Anterior cingulate cortex (tissue), 58 donors: ENCODE measurements around the gene GDNF.

Source experiments
- DNase-seq, 58 donors: peaks; one replicate each; lab custom pipeline; 2025; lab: John Stamatoyannopoulos, UW

The GDNF gene

DNA sequence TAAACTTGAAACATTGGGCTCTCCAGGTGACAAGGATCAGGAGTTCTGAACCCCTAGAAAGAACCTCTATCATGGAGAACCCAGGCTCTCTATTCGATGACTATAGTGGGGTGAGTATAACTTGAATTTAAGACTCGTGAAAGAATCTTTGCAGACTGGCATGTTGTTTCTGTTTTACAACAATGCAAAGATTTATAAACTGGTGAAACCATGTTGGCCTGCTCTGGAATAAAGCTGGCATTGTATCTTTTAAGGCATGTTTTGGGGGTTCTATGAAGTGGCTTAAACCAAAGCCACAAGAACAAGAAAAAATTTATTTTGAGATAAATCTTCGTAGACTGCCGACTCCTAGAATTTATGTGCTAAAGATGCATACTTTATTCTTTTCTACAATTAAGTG, 9.8 kb upstream of the GDNF start:
- no peak for DNase-seq

DNA sequence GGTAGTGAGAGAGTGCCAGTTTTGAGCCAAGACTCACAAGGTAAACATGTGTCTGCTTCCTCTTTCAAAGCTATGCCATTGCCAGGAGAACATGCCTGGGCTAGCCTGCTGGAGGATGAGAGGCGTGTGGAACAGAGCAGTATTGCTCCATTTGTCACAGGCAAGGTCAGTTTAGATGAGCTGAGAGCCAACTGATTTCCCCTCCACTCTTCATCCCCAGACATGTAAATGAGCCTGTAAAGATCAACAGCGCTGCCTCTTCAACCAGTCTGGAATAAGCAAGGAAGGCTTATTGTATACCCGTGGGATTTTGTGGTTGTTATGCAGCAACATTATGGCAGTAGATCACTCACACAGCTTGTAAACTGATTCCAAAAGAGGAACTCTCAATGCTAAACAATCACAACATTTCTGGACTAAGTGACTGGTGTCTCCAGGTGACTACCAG, 8.2 kb upstream of the GDNF start:
- no peak for DNase-seq

DNA sequence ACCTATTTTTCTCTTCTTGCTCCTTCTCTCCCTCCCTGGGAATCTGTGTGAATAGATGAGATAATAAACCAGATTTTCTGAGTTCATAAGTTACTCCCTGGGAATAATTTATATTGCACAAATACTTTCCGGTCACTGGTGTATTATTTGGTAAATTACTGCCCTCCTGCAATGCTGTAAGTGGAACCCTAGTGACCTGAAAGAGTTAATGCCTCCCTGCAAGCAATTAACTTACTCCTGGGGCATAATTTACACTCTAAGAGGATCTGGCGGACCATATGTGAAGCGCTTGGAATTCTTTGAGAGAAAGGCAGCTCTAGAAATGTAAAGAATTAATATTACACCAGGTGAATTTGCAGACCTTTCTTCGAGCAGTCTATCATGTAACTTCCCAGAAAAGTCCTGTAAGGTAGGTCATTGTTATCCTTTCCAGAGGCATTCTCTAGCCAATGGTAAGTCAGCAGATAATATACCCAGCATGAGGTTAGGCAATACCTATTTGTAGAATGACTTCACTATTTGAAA, 7.0 kb upstream of the GDNF start:
- no peak for DNase-seq

DNA sequence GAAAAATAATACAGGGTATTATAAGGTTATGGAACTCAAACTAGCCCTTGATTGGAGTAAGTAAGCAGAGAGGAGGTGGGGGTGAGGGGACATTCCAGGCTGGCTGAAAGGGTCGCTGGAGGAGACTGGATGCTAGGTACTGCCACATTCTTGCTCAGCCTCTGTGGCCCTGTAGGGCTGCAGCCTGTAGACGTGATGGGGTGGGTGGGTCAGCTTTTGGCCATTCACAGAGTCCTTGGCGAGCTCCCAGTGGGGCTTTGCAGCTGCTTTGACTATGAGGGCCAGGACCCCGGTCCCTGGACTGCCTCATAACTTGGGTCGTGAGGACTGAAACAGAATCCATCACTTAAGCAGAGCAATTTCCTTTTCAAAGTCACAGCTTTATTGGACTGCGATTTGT, 4.2 kb upstream of the GDNF start:
- DNase-seq = no peak

DNA sequence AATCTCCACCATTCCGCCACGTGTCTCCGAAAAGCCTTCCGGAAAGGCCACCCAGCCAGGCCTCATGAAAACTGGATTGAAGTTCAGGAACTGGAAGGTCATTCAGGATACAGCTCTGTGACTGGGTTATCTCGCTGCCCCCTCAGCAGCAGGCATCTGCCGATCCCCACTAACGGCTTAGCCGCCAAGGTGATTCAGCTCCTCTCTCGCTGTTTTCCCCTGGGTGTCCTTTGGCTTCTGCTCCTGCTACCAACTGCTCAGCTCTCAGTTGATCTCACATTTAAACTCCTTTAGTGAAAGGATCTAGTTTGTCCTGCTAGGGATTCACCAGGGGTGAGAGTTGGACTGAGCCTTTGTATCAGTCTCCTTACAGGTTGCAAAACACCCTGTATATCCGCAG, 2.2 kb upstream of the GDNF start:
- DNase-seq = no peak

DNA sequence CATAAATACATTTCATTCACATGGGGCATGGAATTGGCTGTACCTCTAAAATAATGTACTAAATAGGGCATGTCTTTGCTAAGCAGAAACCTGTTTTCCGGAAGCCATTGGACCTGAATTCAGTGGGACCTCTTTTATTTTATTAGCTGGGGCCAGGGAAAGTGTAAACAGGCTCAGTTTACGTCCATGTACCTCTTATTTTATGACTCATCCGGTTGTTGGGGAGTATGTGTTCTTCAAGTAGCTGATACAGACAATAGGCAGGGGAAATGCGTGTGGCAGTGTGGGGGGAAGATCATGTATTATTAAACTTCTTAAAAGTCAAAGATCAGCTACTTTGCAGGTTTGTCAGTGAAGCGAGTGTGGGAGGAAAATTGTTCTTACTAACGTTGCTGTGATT, 1.4 kb upstream of the GDNF start:
- no peak for DNase-seq

DNA sequence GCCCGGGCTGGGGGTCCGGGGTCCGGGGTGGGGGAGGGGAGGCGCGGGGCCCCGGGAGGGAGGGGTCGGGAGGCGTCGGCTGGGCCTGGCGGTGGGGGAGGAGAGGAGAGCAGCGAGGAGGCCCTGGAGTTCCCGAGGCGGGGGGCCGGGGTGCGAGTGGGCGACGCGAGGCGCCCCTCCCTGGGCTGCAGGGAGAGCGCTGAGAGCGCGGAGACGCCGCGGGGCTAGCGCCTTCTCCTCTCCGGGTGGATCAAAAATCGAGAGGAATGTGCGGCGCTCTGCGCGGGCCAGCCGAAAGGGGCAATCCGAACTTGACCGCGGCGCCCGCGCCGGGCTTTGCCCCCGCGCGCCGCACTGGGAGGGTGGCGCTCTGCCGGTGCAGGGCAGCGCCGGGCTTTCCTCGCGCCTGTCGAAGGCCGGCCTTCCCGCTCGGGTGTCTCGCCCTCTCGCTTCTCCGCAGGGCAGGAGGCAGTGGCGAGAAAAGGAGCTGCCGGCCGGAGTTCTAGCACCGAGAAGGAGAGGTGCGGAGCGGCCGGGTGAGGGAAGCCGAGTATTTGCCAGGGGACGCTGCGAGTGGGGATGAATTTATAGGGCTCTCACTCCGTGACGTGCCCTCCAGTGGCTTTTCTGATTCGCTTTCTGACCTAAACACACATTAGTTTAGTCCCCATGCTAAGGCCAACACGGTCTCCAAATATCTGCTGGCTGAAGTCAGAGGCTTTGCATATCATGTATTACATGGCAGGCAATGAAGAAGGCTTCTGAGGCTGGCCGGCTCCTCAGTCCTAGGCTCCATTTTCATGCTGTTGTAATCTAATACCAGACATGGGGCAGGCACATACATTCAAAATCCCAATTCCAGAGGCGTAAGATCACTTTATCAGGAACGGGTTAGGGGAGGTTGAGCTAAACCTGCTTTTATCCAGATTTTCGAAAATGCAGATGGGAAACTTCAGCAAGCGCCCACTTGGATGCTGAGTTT, 503 bp upstream of the GDNF start:
- peak in 25 of 58 donors; percentile 10 to 67 (median 39) for DNase-seq

DNA sequence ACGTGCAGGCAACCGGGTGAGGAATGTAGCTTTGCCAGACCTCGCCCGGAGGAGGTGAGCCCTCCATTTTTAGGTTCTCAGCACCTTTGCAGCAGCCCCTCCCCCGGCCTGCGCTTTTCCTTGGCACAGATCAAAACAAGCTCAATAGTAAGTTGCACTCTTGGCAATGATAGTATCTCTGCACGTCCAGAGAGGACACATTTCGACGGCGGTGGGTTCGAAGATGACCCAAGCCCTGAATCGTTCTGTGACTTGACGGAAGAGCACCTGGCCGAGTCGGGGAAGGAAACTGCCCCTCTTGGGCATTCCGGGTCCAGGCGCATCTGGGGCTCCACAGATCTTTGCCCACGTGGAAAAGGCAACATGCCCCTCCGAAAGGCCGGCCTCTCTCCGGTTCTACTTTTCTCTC, 904 bp downstream of the GDNF start:
- no peak for DNase-seq

DNA sequence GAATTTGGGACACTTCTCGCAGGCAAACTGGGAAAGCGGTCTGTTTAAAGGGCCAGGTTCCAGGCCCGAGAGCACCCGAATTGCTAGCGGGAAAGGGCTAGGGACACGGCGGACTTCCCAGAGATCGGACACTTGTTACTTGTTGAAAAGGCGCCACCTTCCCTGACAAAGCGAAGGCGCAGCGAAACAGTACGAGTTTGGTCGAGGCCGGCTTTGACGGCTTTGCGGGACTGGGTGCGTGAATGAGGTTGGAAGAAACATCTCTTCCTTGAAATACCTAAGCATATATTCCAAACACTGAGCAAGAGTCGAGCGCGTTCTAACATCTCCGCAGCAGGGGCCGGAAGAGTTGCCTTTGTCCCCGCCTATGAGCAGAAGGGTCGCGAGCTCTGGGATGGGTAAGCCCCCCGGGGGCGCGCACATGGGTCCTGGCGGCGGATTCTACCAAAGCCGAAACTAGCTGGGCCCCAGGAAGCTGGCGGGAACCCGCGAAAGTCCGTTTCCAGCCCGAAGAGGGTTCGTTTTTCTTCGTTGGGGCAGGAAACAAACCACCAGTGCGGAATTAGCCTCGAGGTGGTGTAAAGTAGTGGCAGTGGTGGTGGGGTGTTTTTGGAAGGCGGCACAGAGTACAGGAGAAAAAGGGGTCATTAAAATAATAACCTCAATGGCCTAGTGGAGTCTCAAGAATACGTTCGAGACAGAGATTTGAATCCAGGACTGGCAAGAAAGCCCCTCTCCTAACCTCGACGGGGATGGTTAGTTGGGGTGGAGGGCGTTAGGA, 1.5 kb downstream of the GDNF start:
- peak in 21 of 58 donors; percentile 4 to 38 (median 20) for DNase-seq

DNA sequence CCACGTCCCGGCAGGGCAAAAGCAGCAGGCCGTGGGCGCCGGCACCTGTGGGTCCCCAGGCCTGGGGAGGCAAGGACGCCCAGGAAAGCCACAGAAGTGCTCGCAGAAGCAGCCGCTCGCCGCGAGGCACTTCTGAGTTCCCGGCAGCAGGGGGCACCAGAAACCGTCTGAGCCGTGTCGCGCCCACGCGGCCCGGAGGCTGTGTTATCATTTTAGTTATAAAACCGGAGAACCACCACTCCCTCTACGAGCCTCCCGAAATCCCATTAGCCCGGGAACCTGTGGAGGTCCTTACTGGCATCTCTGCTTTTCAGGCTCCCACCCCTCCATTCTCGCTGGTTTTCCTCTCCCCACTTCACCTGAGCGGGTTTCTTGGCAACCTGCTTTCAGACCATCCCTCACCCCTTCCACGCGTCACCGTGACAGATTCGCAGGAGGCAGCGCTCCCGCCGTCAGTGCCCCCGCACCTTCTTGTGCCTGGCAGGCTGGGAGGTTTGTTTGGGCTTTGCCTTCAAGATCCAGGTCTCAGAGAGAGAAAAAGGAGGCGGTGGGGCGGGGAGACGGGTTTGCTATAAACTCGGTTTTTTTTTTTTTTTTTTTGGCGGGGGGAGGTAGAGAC, 2.3 kb downstream of the GDNF start:
- DNase-seq = peak in 56 of 58 donors; percentile 14 to 85 (median 66)

DNA sequence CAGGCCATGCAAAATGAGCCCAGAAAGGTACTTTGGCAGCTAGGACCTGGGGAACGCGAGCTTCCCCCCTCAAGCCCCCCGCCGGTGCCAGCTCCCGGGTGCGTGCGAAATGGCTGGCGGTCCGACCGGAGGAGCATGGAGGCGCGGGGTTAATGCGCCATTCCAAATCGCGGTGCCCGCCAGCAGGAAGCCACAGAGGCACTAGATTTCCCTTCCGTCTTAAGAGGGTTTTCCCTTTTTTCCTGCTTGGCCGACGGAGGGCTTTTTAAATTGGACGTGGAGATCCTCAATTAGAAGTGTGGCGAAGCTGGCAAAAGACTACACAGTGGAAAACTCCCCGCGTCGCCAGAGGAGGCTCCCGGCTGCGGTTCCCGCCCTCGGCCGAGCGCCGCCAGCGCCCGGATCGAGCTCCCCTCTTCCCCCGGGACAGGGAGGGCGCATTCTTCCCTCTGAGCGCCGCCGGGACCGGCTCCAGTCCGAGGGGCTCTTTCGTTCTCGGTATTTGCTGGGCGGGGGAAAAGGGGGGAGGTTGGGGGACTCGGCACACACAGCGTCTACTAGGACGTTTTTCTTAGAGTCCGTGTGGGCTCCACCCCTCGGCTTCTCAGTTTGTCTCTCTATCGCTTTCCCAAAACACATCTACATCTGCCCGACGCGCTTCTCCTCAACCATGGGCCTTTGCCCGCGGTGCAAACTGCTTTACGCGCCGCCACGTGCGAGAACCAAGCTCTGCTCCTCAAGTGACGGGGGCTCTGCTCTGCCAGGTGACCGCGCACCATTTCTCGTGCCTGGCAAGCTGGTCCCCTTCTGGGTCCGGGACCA, 3.0 kb downstream of the GDNF start:
- peak in 12 of 58 donors; percentile 6 to 47 (median 17) for DNase-seq

DNA sequence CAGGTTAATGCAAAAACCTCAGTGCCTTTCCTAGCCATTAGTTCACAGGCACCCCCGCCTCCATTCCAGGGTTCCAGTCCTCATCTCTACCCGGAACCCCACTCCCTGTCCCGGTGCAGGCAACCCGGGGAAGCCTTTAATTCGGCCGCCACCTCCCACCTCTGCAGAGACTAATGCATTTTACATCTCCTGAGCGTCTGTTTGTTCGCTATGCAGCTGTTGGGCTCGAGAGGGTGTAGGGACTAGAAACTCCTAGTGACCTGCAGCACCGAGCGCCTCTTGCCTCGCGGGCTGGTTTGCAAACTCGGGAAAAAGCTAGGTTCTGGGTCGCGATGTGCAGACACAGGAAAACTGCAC, 3.6 kb downstream of the GDNF start:
- no peak for DNase-seq

DNA sequence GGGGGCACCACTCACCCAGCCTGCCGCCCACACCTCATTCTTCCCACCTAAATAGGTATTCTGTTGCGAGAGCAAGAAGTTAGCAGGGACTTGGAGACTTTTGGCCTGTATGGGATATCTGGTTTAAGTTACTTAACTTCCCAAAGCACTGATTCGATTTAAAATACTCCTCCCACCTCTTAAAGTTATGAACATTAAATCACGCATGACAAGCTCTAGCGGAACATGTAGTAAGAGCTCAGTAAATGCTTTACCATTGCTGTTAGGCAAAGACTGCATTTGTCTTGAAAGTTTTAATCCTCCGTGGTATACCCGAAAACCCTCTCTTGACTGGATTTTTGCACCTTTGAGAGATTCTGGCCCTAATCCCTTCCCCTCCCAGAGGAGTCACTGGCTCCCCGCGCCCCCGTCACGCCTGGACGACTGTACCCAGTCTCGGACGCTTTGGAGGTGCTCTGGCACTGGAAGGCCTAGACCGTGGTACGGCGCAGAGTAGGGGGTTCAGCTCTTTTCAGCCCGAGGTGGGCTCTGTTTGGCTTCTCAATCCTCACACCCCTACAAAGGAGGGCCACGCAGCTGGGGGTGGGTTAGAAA, 4.4 kb downstream of the GDNF start:
- no peak for DNase-seq

DNA sequence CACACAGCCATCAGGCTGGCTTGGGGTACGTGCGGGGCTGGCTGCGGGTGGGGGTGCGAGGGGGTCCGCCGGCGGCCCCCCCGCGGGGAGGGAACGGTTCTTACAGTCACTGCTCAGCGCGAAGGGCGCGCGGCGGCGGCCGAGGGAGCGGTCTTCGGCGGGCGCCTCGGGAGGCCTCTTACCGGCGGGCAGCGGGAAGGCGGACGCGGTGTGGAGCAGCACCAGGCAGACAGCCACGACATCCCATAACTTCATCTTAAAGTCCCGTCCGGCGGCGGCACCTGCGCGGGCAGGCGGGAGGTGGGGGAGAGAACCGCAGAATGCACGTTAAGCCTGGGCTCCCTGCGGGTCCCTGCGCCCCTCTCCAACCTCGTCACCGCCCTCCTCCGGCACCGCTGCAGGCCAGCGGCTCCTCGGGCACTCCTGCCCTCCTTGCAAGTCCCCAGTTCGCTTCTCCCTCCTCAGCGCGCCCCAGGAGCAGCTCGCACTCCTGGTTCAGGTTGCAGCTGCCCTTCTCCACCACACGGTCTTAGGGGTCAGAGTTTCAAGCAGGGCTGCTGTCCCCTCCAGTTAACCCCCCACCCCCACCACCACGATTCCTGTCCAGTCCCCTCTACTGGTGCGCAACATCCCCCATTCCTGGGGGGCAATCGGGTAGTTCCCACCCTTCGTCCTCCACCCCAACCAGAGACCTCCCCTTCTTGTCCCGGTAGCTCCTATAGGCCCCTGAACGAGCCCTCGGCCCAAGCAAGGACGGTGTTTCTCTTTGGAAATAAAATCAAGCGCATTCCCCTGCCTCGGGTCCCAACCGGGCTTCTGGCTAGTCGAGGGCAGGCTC, 5.1 kb downstream of the GDNF start:
- DNase-seq = peak in 6 of 58 donors; percentile 9 to 32 (median 12)

DNA sequence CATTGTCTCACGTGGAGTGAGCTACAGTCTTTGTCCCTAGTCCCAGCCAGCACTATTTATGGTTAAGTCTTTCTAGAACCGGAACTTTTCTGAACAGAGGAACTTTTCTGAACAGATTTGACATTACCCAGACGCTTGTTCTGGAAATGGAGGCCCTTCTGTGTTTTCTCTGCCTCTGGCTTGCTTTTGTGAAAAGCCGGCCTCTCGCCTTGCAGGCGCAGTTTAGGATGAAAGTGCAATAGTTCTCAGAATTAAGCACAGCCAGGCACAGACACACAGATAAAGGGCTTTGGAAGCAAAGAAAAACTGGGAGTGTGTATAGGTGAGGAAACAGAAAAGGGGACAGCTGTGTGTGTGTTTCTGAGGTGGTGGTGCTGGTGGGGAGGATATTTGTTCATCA, 5.9 kb downstream of the GDNF start:
- no peak for DNase-seq

DNA sequence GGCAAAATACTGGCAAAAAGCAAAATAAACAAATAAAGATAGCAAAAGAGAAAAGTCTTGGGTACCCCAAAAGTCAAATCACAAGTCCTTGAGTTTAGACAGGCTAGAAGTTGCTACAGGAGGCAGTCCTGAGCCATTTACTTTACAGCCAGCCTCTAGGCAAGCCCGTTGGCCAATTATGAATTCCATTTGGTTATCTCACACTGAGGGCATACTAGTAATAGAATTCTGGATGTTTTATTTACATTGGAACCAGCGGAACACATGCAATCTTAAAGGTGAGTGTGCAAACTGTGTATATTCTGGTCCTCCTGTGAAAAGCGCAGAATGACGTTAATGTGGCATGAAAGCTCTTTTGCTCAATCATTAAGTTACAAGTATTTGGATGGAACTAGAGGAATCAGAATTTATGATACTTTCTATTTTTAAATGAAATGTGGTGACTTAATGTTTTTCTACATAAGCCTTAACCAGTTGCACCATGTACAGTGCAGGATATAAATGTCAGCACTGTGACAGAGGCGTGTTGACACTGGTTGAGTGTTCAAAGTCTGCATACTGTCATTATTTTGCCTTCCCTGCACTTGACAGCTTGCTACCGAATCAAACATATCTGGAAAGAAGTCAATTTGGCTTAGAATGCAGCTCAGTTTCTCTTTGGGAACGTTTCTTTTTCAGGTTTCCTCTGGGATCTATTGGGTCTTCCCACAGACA, 7.9 kb downstream of the GDNF start:
- DNase-seq = no peak

DNA sequence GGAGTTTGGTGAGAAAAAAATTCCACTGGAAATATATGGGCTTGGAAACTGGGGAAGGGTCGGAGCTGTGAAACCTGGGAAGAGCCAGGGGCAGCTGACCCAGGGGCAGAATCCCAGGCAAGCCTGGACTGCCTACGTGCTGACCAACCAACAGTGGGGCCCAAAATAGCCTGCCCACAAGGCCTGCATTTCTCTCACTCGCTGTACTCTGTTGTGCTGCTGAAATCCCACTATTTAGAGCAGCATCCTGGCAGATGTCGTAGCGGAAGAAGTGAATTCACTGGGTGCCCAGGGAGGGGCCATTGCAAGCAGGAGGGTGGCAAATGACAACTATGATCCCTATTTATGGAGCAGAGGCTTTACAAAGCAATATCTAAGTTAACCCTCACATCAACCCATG, 9.5 kb downstream of the GDNF start:
- DNase-seq = no peak

DNA sequence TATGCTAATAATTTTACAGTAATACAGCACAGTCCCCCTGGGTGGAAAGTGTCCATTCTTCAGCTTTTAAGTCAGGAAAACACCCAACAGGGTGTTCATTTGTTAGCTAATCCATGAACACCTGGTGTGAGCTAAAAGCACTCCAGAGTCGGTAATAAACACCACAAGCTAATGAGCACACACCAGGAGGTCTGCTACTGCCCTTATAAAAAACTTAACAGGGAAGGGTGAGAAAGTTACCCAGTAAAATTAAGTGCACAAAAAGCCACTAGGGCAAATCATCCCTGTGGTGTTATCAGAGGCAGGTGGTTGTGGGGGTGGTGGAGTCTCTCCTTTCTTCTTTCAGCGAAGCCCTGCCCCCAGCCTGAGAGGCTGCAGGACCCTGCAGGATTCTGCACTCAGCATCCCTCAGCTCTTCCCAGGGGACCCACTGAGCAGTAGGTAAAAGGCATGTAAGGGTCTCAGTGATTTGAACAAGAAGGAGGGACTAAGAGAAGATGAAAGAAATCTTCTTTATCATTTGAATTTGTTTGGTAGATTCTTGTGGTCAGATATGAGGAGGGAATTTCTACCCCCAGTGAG, 14.4 kb downstream of the GDNF start:
- DNase-seq = no peak
